Neutrophil (primary cell): ENCODE results near the gene TRIM72.

ENCODE experiments used
- H3K27ac ChIP-seq: fragments of 200-600 bp; sonication (generic); 2 replicates; pipeline ENCODE4 v1.5.1; 2016; ENCODE audit warnings: mild to moderate bottlenecking, moderate library complexity
- H3K27me3 ChIP-seq: fragments of 200-600 bp; sonication (generic); 2 replicates; pipeline ENCODE4 v1.6.0; 2016; ENCODE audit warnings: mild to moderate bottlenecking
- H3K36me3 ChIP-seq: fragments of 200-600 bp; sonication (generic); 2 replicates; pipeline ENCODE4 v1.5.1; 2017
- H3K4me1 ChIP-seq, 2 experiments: fragments of 200-600 bp in 1 of 2; sonication (generic) in 1 of 2; 1 replicate in 1 of 2; 2 replicates in 1 of 2; pipeline versions ENCODE4 v1.5.1 to v1.6.1; 2013 to 2016; ENCODE audit warnings: low read depth in 1 of 2, low read length in 1 of 2, mild to moderate bottlenecking in 1 of 2, moderate library complexity in 1 of 2; ENCODE audit not compliant: control insufficient read depth in 1 of 2, insufficient read depth in 1 of 2
- H3K4me3 ChIP-seq, 2 experiments: fragments of 200-600 bp in 1 of 2; sonication (generic) in 1 of 2; 1 replicate in 1 of 2; 2 replicates in 1 of 2; pipeline ENCODE4 v1.5.1; 2013 to 2016; ENCODE audit warnings: low read depth in 1 of 2, low read length in 1 of 2, mild to moderate bottlenecking in 1 of 2, moderate library complexity in 1 of 2
- H3K9me3 ChIP-seq: fragments of 200-600 bp; sonication (generic); 2 replicates; pipeline ENCODE4 v1.5.1; 2016
- CTCF ChIP-seq: fragments of 200-600 bp; sonication (generic); IDR thresholded peaks from 2 replicates; pipeline ENCODE4 v1.5.1; 2016; ENCODE audit warnings: antibody characterized with exemption

TRIM72 gene

DNA sequence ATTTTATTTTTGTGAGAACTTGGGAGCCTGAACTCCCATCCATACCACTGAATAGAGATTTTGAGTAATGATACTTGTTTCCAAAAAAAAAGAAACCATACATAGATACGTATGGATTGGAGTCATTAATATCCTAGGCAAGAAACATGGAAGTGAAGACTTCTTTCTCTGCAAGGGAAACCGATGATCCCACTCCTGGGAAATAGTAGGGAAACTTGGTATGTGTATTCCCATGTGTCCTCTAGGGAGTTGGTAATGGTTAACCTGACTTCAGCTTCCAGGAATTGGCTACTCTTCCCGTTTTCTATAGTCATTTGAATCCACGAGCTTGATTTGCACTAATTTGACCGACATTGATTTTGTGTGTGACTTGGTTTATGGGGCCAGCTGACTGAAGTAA lies 28.6 kb upstream of the TRIM72 start:
- no peak for TF ChIP-seq CTCF
- Histone ChIP-seq H3K27me3 (no peaks in the 10 kb centered on the region), H3K36me3 (peaks cover 79% of the 10 kb centered on the region), H3K4me3 (peak overlapping the region in 1 of 2 experiments; percentile 38), H3K9me3 (no peaks in the 10 kb centered on the region), H3K27ac (peak overlapping the region; percentile 84), H3K4me1 (peaks cover 41 to 51% of the 10 kb centered on the region in 2 experiments)

DNA sequence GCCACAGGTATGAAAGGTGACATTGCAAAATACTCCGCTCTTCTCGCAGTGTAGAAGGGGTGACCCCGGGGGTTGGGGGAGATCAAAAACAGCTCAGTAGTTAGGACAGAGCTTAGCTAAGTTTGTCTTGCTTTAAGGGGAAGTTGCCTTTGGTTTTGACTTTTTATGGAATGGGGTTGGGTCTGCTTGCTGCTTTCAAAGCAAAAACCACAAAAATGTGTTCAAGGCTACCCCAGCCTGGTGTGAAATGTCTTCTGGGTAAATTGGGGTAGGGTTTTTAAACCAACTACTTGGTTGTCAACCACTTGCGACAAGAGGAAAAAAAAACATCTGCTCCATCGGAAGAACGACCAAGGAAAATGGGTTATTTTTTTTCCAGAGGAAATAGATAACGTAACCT lies 27.7 kb upstream of the TRIM72 start:
- peak overlapping the region; percentile 38 to 42 for H3K4me3 ChIP-seq
- no peak for TF ChIP-seq CTCF
- H3K27me3 ChIP-seq: no peaks in the 10 kb centered on the region
- H3K9me3 ChIP-seq: no peaks in the 10 kb centered on the region
- peak overlapping the region; percentile 84 for H3K27ac ChIP-seq
- H3K36me3 ChIP-seq: peaks cover 87% of the 10 kb centered on the region
- H3K4me1 ChIP-seq: peaks cover 36 to 47% of the 10 kb centered on the region in 2 experiments

GRCh38 chr16:31186930-31187807 lies 26.8 kb upstream of the TRIM72 start:
- no peaks in the 10 kb centered on the region for H3K27me3 ChIP-seq
- H3K27ac ChIP-seq: peak overlapping the region; percentile 84
- H3K36me3 ChIP-seq: peaks cover 95% of the 10 kb centered on the region
- TF ChIP-seq CTCF: no peak
- H3K9me3 ChIP-seq: no peaks in the 10 kb centered on the region
- peaks cover 26 to 37% of the 10 kb centered on the region in 2 experiments for H3K4me1 ChIP-seq
- no peak overlapping the region for H3K4me3 ChIP-seq

- peaks cover 20 to 31% of the 10 kb centered on the region in 2 experiments for H3K4me1 ChIP-seq
- no peak overlapping the region for H3K27ac ChIP-seq
- no peaks in the 10 kb centered on the region for H3K9me3 ChIP-seq
- H3K4me3 ChIP-seq: no peak overlapping the region
- H3K27me3 ChIP-seq: no peaks in the 10 kb centered on the region
- no peak for TF ChIP-seq CTCF
- H3K36me3 ChIP-seq: peaks cover 95% of the 10 kb centered on the region
These were observed 26.1 kb upstream of the TRIM72 start for GRCh38 chr16:31187808-31188189.

DNA sequence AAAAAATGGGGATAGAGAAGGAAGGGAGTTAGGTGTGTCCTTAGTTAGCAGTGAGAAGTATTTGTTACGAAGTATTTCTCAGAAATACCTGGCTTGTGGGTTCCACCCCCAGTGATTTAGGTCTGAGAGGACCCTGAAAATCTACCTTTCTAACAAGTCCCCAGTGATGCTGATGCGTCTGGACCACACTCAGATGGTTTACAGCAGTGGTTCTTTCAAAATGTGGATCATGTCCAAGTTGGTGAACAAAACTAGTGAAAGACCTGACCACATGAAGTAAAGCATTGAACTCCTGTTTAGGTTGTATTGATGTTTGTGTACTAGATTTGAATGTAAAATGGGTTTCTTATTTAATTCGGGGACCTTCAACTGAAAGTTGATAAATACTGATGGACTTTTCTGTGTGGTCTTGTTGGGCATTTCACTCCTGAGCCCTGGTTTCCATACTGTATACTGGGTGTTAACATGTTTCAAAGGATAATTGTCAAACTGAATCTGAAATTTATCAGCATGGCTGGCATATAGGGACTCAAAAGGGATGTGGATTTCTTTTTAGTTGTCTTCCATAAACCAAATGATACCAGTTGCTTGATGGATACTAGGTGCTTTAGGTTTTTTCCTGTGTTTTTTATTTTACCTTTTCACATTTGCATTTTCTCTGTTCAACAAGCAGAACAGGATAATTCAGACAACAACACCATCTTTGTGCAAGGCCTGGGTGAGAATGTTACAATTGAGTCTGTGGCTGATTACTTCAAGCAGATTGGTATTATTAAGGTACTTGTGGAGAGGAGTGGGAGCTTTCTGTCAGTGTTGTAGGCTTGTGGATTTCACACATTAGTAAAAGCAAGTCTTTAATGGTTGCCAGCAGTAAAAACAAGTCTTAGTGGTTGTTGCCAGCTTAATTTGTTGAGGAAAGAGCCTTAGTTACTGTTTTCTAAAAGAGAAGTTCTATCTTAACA lies 25.2 kb upstream of the TRIM72 start:
- Histone ChIP-seq H3K4me1 (peaks cover 20 to 22% of the 10 kb centered on the region in 2 experiments), H3K9me3 (no peaks in the 10 kb centered on the region), H3K27ac (peak overlapping the region; percentile 4), H3K36me3 (peaks cover 95% of the 10 kb centered on the region), H3K4me3 (no peak overlapping the region), H3K27me3 (no peaks in the 10 kb centered on the region)
- TF ChIP-seq CTCF: no peak
